GM20431 (cell line): ENCODE measurements around the gene FANCE.

Experiments
- in situ Hi-C: fragments of 300-500 bp; cut with MseI, MboI; formaldehyde crosslinking; loops from one replicate; pipeline ENCODE4 v1.15.0; 2020; ENCODE audit warnings: low sequenced_read_pairs; ENCODE audit not compliant: unreplicated experiment

The FANCE gene

GRCh38 chr6:35452183-35453090, at the start of gene FANCE:
FANCE (plus strand) TSS chr6:35452338; CDS start chr6:35452546, 208 bp downstream.
- in situ Hi-C loops = loop anchor here (10.0 kb wide), 1 partner anchor 108 kb away; the partner anchor contains the start of gene PPARD

- in situ Hi-C loops = no loop called here
These were observed 49.3 kb upstream of the FANCE start for GRCh38 chr6:35402856-35403191.

- in situ Hi-C loops = no loop called here
These were observed 48.3 kb upstream of the FANCE start for GRCh38 chr6:35403544-35404442.

GRCh38 chr6:35406711-35407485, 45.2 kb upstream of the FANCE start:
- in situ Hi-C loops = no loop called here

- in situ Hi-C loops = no loop called here
These were observed 42.9 kb upstream of the FANCE start for GRCh38 chr6:35409245-35409644.

GRCh38 chr6:35410131-35410530, 42.0 kb upstream of the FANCE start:
- in situ Hi-C loops = no loop called here

GRCh38 chr6:35411066-35411465, 41.1 kb upstream of the FANCE start:
- in situ Hi-C loops = no loop called here

- in situ Hi-C loops = no loop called here
These were observed 40.0 kb upstream of the FANCE start for GRCh38 chr6:35412102-35412501.

GRCh38 chr6:35413911-35414310, 38.2 kb upstream of the FANCE start:
- in situ Hi-C loops = no loop called here

GRCh38 chr6:35415065-35415891, 36.9 kb upstream of the FANCE start:
- in situ Hi-C loops = no loop called here

- in situ Hi-C loops = no loop called here
These were observed 34.0 kb upstream of the FANCE start for GRCh38 chr6:35417979-35418661.

GRCh38 chr6:35419417-35419816, 32.7 kb upstream of the FANCE start:
- in situ Hi-C loops = no loop called here

GRCh38 chr6:35419961-35420360, 32.2 kb upstream of the FANCE start:
- in situ Hi-C loops = no loop called here

- in situ Hi-C loops = no loop called here
These were observed 26.9 kb upstream of the FANCE start for GRCh38 chr6:35425284-35425683.

- in situ Hi-C loops = no loop called here
These were observed 26.1 kb upstream of the FANCE start for GRCh38 chr6:35426074-35426473.

- in situ Hi-C loops = no loop called here
These were observed 24.7 kb upstream of the FANCE start for GRCh38 chr6:35427435-35427834.

- in situ Hi-C loops = no loop called here
These were observed 24.3 kb upstream of the FANCE start for GRCh38 chr6:35427851-35428321.

- in situ Hi-C loops = no loop called here
These were observed 23.6 kb upstream of the FANCE start for GRCh38 chr6:35428421-35429149.
